ENCODE data around the gene SPATS2L. TPM values are rescaled to one million over a fixed set of nuclear protein-coding genes. Genes with fewer than 3 reads are reported as not detected.
A peak's percentile ranks its signal among the peaks of the same experiment; 100 is the strongest.

SPATS2L gene
- total RNA-seq, 1 donor from 2014 or later = 65.6 TPM

DNA sequence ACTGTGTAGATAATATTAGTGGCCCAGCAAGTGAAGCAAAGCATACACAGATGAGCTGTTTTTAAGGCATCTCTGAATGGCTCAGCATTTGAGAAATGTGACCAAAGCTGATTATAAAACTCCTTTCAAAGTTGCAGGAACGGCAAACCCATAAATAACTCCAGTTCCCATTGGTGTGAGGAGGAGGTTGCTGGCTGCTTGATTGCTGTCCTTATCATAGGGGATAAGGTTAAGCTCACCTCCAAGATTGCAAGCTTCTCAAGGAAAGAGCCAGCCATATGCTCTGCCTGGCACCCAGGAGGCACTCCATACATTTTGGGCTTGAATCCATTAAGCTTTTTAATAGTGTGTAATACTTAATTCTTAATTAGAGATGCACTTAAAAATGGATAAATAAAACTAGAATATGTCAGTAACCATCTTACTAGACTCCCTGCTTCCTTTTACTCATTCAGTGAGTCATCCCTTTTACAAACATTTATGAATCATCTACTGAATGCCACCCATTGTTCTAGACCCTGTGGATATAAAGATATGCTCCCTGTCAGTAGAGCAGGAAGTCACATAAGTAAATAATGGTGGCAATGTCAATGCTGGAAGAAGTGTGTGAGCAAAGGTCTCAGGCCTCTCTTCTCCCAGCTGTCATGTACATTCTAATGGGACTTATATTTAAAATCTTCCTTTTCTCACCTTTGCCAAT lies 99.3 kb downstream of the SPATS2L start:
- Histone ChIP-seq H3K36me3 (no peaks in the 10 kb centered on the region), H3K4me3 (no peak overlapping the region), H3K9me3 (no peaks in the 10 kb centered on the region), H3K27me3 (no peaks in the 10 kb centered on the region), H3K4me1 (peaks cover 45% of the 10 kb centered on the region), H3K27ac (peak overlapping the region; percentile 24)
- TF ChIP-seq, protein P1, sequence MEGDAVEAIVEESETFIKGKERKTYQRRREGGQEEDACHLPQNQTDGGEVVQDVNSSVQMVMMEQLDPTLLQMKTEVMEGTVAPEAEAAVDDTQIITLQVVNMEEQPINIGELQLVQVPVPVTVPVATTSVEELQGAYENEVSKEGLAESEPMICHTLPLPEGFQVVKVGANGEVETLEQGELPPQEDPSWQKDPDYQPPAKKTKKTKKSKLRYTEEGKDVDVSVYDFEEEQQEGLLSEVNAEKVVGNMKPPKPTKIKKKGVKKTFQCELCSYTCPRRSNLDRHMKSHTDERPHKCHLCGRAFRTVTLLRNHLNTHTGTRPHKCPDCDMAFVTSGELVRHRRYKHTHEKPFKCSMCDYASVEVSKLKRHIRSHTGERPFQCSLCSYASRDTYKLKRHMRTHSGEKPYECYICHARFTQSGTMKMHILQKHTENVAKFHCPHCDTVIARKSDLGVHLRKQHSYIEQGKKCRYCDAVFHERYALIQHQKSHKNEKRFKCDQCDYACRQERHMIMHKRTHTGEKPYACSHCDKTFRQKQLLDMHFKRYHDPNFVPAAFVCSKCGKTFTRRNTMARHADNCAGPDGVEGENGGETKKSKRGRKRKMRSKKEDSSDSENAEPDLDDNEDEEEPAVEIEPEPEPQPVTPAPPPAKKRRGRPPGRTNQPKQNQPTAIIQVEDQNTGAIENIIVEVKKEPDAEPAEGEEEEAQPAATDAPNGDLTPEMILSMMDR (IDR thresholded peaks at IDR 0.05) = no peak
- no peak for TF ChIP-seq POLR2A (IDR thresholded peaks at IDR 0.05)
- no peak for TF ChIP-seq POLR2AphosphoS5 (IDR thresholded peaks at IDR 0.05; ENCODE audit: insufficient read depth in 1 of 2, low read depth in 1 of 2)
- intact Hi-C loops (cut with DNase I) = no loop called here
- DNase-seq (ENCODE audit: extremely low spot score in 2 of 2) = no peak

DNA sequence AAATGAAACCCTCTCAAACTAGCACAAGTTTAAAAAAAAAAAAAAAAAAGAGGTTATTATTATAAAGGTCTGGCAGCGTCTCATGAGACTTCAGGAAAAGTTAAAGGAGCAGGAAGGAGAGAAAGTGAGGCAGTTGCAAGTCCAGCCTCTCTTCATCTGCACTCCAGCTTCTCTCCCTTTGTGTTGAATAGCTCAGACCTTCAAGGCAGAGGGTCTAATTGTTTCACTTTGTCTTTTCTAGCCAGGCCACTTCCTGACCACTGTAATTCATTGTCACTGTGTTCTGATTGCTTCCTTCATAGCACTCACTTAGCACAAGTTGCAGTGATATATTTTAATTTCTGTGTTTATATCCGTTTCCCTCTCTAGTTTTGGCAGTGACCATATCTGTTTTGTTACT lies 99.9 kb downstream of the SPATS2L start:
- no peak overlapping the region for H3K27ac ChIP-seq
- intact Hi-C loops (cut with DNase I) = no loop called here

DNA sequence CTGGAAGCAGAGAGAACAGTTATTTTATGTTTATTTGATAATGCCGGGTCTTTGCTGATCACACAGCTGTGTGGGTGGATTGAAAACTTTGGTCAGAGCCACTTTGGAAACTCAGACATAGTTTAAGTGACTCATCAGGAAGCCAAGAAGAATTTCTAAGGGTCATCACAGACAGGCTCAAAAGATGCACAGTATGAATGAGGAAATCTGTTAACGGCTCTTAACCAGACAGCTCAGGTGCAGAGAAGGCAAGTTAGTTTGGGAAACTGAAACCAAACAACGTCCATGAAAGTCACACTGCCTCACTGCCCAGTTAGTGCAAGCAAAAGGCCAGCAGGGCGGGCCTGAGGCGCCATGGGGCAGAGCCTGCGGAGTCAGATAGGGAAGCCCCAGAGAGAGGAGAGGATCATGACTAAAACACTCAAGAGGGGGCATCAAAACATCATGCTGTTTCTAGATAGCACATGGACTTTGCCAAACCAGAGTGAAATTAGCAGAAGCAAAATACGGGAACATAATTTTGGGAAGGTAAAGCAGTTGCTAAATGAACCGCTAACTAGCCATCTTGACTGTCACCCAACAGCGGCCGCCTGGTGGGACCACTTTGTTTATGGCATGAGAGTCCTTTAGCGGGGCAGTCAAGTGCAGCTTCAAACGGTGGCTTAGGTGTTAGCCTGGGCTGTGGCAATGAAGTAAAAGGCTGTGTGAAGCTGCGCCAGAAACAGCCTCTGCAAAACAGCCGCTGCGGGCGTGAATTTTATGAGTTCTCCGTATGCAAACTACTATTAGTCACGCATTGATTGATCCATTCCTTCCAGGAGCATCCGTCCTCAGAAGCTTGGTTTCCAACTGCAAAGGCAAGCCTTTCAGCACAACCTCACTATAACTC lies 102.2 kb downstream of the SPATS2L start:
- intact Hi-C loops (cut with DNase I) = no loop called here
- peaks cover 0 to 10% of the 10 kb centered on the region in 2 donors for H3K36me3 ChIP-seq
- H3K9me3 ChIP-seq = no peaks in the 10 kb centered on the region
- H3K27me3 ChIP-seq = no peaks in the 10 kb centered on the region
- TF ChIP-seq POLR2AphosphoS5 (IDR thresholded peaks at IDR 0.05; ENCODE audit: insufficient read depth in 1 of 2, low read depth in 1 of 2) = no peak
- TF ChIP-seq, protein P1 (IDR thresholded peaks at IDR 0.05) = no peak
- no peak for TF ChIP-seq POLR2A (IDR thresholded peaks at IDR 0.05)
- no peak overlapping the region for H3K4me3 ChIP-seq
- H3K4me1 ChIP-seq = peaks cover 46% of the 10 kb centered on the region
- H3K27ac ChIP-seq = no peak overlapping the region
- no peak for DNase-seq (ENCODE audit: extremely low spot score in 2 of 2)

More for the DNA sequence above, 99.9 kb downstream of the SPATS2L start:
- Histone ChIP-seq H3K36me3 (no peaks in the 10 kb centered on the region), H3K4me3 (no peak overlapping the region), H3K4me1 (peaks cover 46% of the 10 kb centered on the region), H3K27me3 (no peaks in the 10 kb centered on the region), H3K9me3 (no peaks in the 10 kb centered on the region)
- no peak for DNase-seq (ENCODE audit: extremely low spot score in 2 of 2)
- TF ChIP-seq, protein P1 (IDR thresholded peaks at IDR 0.05) = no peak
- TF ChIP-seq POLR2A (IDR thresholded peaks at IDR 0.05) (no peak), POLR2AphosphoS5 (IDR thresholded peaks at IDR 0.05; ENCODE audit: insufficient read depth in 1 of 2, low read depth in 1 of 2) (no peak)

DNA sequence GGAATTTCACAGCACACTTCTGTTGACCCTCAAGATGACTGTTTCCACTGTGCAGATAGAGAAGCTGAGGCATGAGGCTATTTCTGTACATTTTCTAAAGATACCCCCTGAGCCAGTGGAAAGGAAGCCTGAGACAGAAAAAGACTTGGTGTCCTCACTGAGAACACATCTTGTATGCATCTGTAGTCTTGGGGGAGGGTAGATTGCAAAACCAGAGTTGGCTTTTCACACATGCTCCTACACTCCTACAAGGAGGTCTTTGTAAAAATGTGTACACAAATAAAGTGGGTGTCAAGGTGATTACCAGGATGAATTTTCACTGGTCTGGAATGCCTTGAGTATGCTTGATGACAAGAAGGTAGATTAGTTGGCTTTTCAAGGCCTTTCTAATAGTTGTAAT lies 105.3 kb downstream of the SPATS2L start:
- intact Hi-C loops (cut with DNase I) = no loop called here

More for the DNA sequence above, 105.3 kb downstream of the SPATS2L start:
- no peak overlapping the region for H3K27ac ChIP-seq
- H3K36me3 ChIP-seq = peaks cover 0 to 10% of the 10 kb centered on the region in 2 donors
- no peak overlapping the region for H3K4me3 ChIP-seq
- TF ChIP-seq POLR2A (IDR thresholded peaks at IDR 0.05) (no peak), POLR2AphosphoS5 (IDR thresholded peaks at IDR 0.05; ENCODE audit: insufficient read depth in 1 of 2, low read depth in 1 of 2) (no peak)
- TF ChIP-seq, protein P1 (IDR thresholded peaks at IDR 0.05) = no peak
- no peak for DNase-seq (ENCODE audit: extremely low spot score in 2 of 2)
- no peaks in the 10 kb centered on the region for H3K9me3 ChIP-seq
- no peaks in the 10 kb centered on the region for H3K27me3 ChIP-seq
- peaks cover 27% of the 10 kb centered on the region for H3K4me1 ChIP-seq
